ENCODE data around the gene FANCE.

Gene FANCE

GRCh38 chr6:35486005-35486925 is 34.1 kb downstream of the FANCE start:
- DNase-seq, result no peak

- DNase-seq, result peak; percentile 62
Measured at GRCh38 chr6:35487658-35488516, 35.7 kb downstream of the FANCE start.

GRCh38 chr6:35488517-35488862 is 36.4 kb downstream of the FANCE start:
- no peak for DNase-seq

- DNase-seq, result no peak
Measured at GRCh38 chr6:35489066-35489465, 36.9 kb downstream of the FANCE start.

GRCh38 chr6:35489995-35490791 is 38.1 kb downstream of the FANCE start:
- DNase-seq, result no peak

GRCh38 chr6:35490821-35491557 is 38.9 kb downstream of the FANCE start:
- no peak for DNase-seq

- DNase-seq, result no peak
Measured at GRCh38 chr6:35491558-35492257, 39.6 kb downstream of the FANCE start.

GRCh38 chr6:35492258-35492973 is 40.3 kb downstream of the FANCE start:
- no peak for DNase-seq

GRCh38 chr6:35492974-35493284 is 40.8 kb downstream of the FANCE start:
- peak; percentile 42 for DNase-seq

- no peak for DNase-seq
Measured at GRCh38 chr6:35493307-35493983, 41.3 kb downstream of the FANCE start.

- DNase-seq, result peak; percentile 82
Measured at GRCh38 chr6:35494161-35494563, 42.0 kb downstream of the FANCE start.

GRCh38 chr6:35495258-35496035 is 43.3 kb downstream of the FANCE start:
- no peak for DNase-seq

- no peak for DNase-seq
Measured at GRCh38 chr6:35496036-35496840, 44.1 kb downstream of the FANCE start.

GRCh38 chr6:35496841-35497570 is 44.9 kb downstream of the FANCE start, which contains the start of gene TEAD3:
TEAD3 (minus strand) TSS chr6:35497079.
- peak; percentile 16 for DNase-seq

GRCh38 chr6:35497571-35498421 is 45.7 kb downstream of the FANCE start:
- peak; percentile 16 for DNase-seq

GRCh38 chr6:35498422-35499067 is 46.4 kb downstream of the FANCE start:
- DNase-seq, result no peak
